Brain microvascular endothelial cell (primary cell): ENCODE measurements around the gene CD59.
A peak's percentile ranks its signal among the peaks of the same experiment; 100 is the strongest.

Experiments used
- DNase-seq: peaks from one replicate; pipeline ENCODE4 v3.0.0-alpha.2; 2020
- H3K27ac ChIP-seq: fragments of 250-450 bp; sonication (Bioruptor Pico); 2 replicates; pipeline ENCODE4 v1.5.1; 2020; ENCODE audit warnings: mild to moderate bottlenecking, moderate library complexity
- H3K27me3 ChIP-seq: fragments of 250-450 bp; sonication (Bioruptor Pico); replicated peaks from 2 replicates; pipeline ENCODE4 v1.5.1; 2020; ENCODE audit warnings: mild to moderate bottlenecking
- H3K36me3 ChIP-seq: fragments of 250-450 bp; sonication (Bioruptor Pico); replicated peaks from 2 replicates; pipeline ENCODE4 v1.5.1; 2020; ENCODE audit warnings: mild to moderate bottlenecking
- H3K4me3 ChIP-seq: 2 replicates; pipeline ENCODE4 v1.5.1; 2011; ENCODE audit warnings: low read depth, mild to moderate bottlenecking, control low read depth, low read length, moderate library complexity
- in situ Hi-C: cut with HindIII; loops from 2 replicates; pipeline ENCODE4 v1.10.0; 2017; ENCODE audit warnings: low sequenced_read_pairs, low pct_ligation_motif_present
- TF ChIP-seq, protein P1 (sequence below): IDR thresholded peaks from 2 replicates; pipeline ENCODE4 v1.5.1; 2011; ENCODE audit warnings: low read depth, mild to moderate bottlenecking, moderate library complexity, low read length, control low read depth, inconsistent platforms; ENCODE audit errors: missing control alignments

CD59 gene

DNA sequence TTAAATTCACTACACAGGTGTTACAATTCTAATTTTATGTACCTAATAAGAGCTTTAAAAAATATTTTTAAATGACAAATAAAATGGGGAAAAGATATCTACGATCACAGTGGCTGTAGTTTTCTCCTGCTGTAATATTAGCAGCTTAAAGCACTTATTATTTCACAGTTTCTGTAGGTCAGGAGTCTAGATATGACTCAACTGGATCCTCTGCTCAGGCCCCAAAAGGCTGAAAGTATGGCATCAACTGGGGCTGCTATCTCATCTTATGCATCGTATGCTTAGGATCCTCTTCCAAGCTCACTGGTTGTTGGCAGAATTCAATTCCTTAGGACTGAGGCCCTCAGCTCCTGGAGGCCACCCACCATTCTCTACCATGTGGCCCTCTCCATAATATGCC lies 25.2 kb upstream of the CD59 start:
- Histone ChIP-seq H3K27me3 (no peaks in the 10 kb centered on the region), H3K36me3 (peaks cover 11% of the 10 kb centered on the region), H3K27ac (no peak overlapping the region), H3K4me3 (no peak overlapping the region)
- TF ChIP-seq, protein P1, sequence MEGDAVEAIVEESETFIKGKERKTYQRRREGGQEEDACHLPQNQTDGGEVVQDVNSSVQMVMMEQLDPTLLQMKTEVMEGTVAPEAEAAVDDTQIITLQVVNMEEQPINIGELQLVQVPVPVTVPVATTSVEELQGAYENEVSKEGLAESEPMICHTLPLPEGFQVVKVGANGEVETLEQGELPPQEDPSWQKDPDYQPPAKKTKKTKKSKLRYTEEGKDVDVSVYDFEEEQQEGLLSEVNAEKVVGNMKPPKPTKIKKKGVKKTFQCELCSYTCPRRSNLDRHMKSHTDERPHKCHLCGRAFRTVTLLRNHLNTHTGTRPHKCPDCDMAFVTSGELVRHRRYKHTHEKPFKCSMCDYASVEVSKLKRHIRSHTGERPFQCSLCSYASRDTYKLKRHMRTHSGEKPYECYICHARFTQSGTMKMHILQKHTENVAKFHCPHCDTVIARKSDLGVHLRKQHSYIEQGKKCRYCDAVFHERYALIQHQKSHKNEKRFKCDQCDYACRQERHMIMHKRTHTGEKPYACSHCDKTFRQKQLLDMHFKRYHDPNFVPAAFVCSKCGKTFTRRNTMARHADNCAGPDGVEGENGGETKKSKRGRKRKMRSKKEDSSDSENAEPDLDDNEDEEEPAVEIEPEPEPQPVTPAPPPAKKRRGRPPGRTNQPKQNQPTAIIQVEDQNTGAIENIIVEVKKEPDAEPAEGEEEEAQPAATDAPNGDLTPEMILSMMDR = no peak
- DNase-seq = no peak
- in situ Hi-C loops = no loop called here

DNA sequence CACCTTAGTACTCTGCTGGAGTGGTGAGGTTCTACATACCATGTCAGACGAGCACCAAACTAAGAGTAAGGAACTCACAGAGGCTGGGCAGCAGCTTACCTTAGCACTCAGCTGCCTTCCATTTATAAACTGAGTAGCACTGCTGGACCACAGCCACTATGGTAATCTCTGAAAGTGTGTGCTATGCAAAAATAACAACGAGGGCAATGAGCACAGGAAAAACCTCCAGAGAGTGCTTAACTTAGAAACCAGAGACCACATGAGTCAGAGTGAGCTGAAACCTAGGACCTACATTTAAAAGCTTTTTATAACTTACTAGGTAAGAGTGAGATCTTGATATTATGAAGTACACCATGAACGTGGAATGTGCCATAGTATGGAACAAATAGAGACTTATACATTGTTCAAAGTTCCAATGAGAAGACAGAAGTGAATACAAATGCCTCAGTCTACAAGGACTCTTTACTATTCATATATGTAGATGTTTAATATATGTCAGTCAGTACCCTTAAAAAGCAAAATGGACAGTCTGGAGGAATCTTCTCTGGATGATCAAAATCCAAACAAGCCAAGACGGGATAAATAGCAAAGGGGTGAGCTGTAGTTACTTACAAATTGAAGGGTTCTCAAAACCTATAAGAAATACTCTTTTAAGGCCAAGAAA lies 17.2 kb upstream of the CD59 start:
- in situ Hi-C loops = no loop called here
- H3K4me3 ChIP-seq = no peak overlapping the region
- TF ChIP-seq, protein P1 = no peak
- peak; percentile 75 for DNase-seq
- H3K27ac ChIP-seq = no peak overlapping the region
- no peaks in the 10 kb centered on the region for H3K27me3 ChIP-seq
- H3K36me3 ChIP-seq = peaks cover 3% of the 10 kb centered on the region

DNA sequence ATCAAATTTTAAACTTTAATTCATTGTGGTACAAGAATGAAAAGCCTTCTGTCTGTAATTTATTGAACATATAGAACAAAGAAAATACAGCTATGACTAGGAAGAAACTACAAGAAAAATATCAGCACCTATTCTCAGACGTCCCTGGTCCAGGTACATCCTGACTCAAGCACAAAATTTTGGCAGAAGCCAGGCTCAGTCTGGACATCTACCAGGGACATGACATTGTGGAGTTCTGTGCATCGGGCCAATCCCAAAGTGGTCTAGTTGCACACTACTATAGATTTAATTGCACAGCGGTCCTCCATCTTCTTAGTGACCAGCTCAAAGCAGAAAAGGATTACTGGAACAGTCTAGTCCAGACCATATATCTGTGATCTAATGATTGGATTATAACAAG lies 15.7 kb upstream of the CD59 start:
- H3K27me3 ChIP-seq = no peaks in the 10 kb centered on the region
- H3K4me3 ChIP-seq = no peak overlapping the region
- H3K36me3 ChIP-seq = peaks cover 3% of the 10 kb centered on the region
- no peak for DNase-seq
- in situ Hi-C loops = no loop called here
- TF ChIP-seq, protein P1 = no peak
- H3K27ac ChIP-seq = no peak overlapping the region

DNA sequence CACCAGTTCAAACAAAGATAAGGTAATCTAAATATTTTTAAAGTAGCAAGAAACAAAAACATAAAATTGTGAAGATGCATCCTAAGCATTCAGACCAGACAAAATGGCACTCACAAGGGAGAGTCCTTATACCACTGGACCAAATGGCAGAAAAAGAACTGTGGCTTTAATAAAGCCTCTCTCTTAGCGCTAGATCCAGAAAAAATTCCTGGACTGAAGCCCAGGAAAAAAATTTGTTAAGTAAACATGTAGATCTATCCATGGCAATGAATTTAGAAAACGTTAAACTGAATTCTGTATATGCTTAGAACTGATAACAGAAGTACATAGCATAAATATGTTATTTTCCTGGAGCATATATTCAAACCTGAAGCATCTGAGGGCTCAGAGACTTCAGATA lies 11.8 kb upstream of the CD59 start:
- Histone ChIP-seq H3K27me3 (no peaks in the 10 kb centered on the region), H3K36me3 (no peaks in the 10 kb centered on the region), H3K27ac (no peak overlapping the region), H3K4me3 (no peak overlapping the region)
- no peak for DNase-seq
- in situ Hi-C loops = no loop called here
- TF ChIP-seq, protein P1 = no peak

DNA sequence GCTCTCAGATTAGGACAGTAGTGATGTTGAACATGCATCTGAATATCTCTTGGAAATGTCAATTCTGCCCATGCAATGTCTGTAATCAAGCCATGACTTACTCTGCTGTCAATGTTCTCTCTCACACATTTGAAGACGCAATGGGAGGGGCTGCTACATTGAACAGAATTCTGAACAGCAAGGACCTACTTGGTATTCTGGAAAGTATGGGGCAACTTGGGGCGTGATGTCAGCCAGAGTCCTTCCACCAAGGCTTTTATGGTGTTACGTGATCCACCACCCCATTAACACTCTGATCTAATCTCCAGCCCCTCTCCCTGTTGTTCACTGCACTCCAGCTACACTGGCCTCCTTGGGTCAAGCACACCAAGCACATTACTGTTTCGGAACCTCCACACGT lies 7.1 kb upstream of the CD59 start:
- H3K4me3 ChIP-seq = no peak overlapping the region
- no peaks in the 10 kb centered on the region for H3K27me3 ChIP-seq
- DNase-seq = no peak
- H3K27ac ChIP-seq = no peak overlapping the region
- H3K36me3 ChIP-seq = no peaks in the 10 kb centered on the region
- in situ Hi-C loops = no loop called here
- TF ChIP-seq, protein P1 = no peak

DNA sequence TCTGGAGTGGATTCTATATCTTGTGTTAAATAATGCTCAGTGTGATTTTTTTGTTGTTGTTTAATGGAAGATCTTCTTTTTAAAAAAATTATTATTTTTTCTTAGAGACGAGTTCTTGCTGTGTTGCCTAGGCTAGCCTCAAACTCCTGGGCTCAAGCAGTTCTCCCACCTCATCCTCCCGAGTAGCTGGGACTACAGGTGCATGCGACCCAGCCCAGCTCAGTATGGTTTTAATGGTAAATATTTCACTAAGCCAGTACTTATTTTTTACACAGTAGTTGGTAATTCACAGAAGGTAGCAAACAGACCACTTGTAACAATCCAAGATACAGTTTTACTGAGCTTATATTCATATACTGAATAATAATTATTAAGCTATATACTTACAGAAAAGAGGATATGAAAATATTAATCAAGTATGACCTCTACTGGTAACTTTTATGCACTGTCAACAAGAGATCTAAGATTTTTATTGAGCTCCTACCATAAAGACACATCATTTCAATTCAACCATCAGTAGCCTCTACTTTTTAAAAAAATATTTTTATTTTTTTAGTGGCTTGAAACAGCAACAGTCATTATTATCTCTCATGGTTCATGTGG lies 6.1 kb upstream of the CD59 start:
- DNase-seq = no peak
- no peaks in the 10 kb centered on the region for H3K27me3 ChIP-seq
- no peak overlapping the region for H3K27ac ChIP-seq
- no peak overlapping the region for H3K4me3 ChIP-seq
- TF ChIP-seq, protein P1 = no peak
- no peaks in the 10 kb centered on the region for H3K36me3 ChIP-seq
- in situ Hi-C loops = no loop called here
